Measurements from ENCODE around the gene GLIS1. TPM values are rescaled to one million over a fixed set of nuclear protein-coding genes. Genes with fewer than 3 reads are reported as not detected.

The GLIS1 gene
- total RNA-seq, 1 donor from 2014 or later: 0.07 TPM

GRCh38 chr1:53568540-53568939, 170.4 kb downstream of the GLIS1 start:
- H3K27me3 ChIP-seq (ENCODE audit: insufficient read depth, low read length): no peaks in the 10 kb centered on the region
- TF ChIP-seq EZH2 (IDR thresholded peaks at IDR 0.05; ENCODE audit: insufficient read depth, low read length): no peak
- no peak overlapping the region for H3K9ac ChIP-seq (ENCODE audit: low read length)
- H3K27ac ChIP-seq (ENCODE audit: low read depth, low read length): no peak overlapping the region
- H3K79me2 ChIP-seq (ENCODE audit: insufficient read depth, low read length): peaks cover 5% of the 10 kb centered on the region
- H3K4me1 Mint-ChIP-seq (ENCODE audit: low read depth, unreplicated experiment): peaks cover 5% of the 10 kb centered on the region
- H3K4me3 Mint-ChIP-seq (ENCODE audit: unreplicated experiment): no peak overlapping the region
- DNase-seq (ENCODE audit: low read depth): no peak
- peaks cover 6% of the 10 kb centered on the region for H3K4me1 ChIP-seq (ENCODE audit: insufficient read depth, low read length)
- H3K4me3 ChIP-seq (ENCODE audit: insufficient read depth, low read depth, low read length): no peak overlapping the region
- H3K27me3 Mint-ChIP-seq (ENCODE audit: low read depth, unreplicated experiment): peaks cover 4% of the 10 kb centered on the region
- peaks cover 10% of the 10 kb centered on the region for H3K9me3 Mint-ChIP-seq (ENCODE audit: unreplicated experiment)
- no peak overlapping the region for H3K4me2 ChIP-seq (ENCODE audit: low read length)
- peaks cover 65% of the 10 kb centered on the region for H4K20me1 ChIP-seq (ENCODE audit: insufficient read depth, low read length)
- H3K36me3 Mint-ChIP-seq (ENCODE audit: low read depth, unreplicated experiment): no peaks in the 10 kb centered on the region
- no peaks in the 10 kb centered on the region for H3K36me3 ChIP-seq (ENCODE audit: insufficient read depth, low read length)
- no peaks in the 10 kb centered on the region for H3K9me3 ChIP-seq (ENCODE audit: insufficient read depth, low read depth, low read length)
- FAIRE-seq: no peak
- H2AFZ ChIP-seq (ENCODE audit: low read depth, low read length): no peak overlapping the region
- H3K27ac Mint-ChIP-seq (ENCODE audit: unreplicated experiment): no peak overlapping the region

- DNase-seq (ENCODE audit: low read depth) (no peak), FAIRE-seq (no peak)
- peaks cover 63% of the 10 kb centered on the region for H4K20me1 ChIP-seq (ENCODE audit: insufficient read depth, low read length)
- H3K4me2 ChIP-seq (ENCODE audit: low read length): no peak overlapping the region
- H3K27ac ChIP-seq (ENCODE audit: low read depth, low read length): no peak overlapping the region
- H3K4me1 ChIP-seq (ENCODE audit: insufficient read depth, low read length): peaks cover 6% of the 10 kb centered on the region
- peaks cover 5% of the 10 kb centered on the region for H3K79me2 ChIP-seq (ENCODE audit: insufficient read depth, low read length)
- no peaks in the 10 kb centered on the region for H3K9me3 ChIP-seq (ENCODE audit: insufficient read depth, low read depth, low read length)
- peaks cover under 1% of the 10 kb centered on the region for H3K27me3 Mint-ChIP-seq (ENCODE audit: low read depth, unreplicated experiment)
- no peaks in the 10 kb centered on the region for H3K36me3 ChIP-seq (ENCODE audit: insufficient read depth, low read length)
- H3K27ac Mint-ChIP-seq (ENCODE audit: unreplicated experiment): no peak overlapping the region
- H3K9me3 Mint-ChIP-seq (ENCODE audit: unreplicated experiment): peaks cover 10% of the 10 kb centered on the region
- no peaks in the 10 kb centered on the region for H3K36me3 Mint-ChIP-seq (ENCODE audit: low read depth, unreplicated experiment)
- no peak overlapping the region for H3K9ac ChIP-seq (ENCODE audit: low read length)
- H3K27me3 ChIP-seq (ENCODE audit: insufficient read depth, low read length): no peaks in the 10 kb centered on the region
- peaks cover 5% of the 10 kb centered on the region for H3K4me1 Mint-ChIP-seq (ENCODE audit: low read depth, unreplicated experiment)
- TF ChIP-seq EZH2 (IDR thresholded peaks at IDR 0.05; ENCODE audit: insufficient read depth, low read length) (no peak), CTCF (IDR thresholded peaks at IDR 0.05; ENCODE audit: insufficient read depth, low read depth, low read length) (no peak)
- no peak overlapping the region for H3K4me3 Mint-ChIP-seq (ENCODE audit: unreplicated experiment)
- no peak overlapping the region for H3K4me3 ChIP-seq (ENCODE audit: insufficient read depth, low read depth, low read length)
- H2AFZ ChIP-seq (ENCODE audit: low read depth, low read length): no peak overlapping the region
Measured at GRCh38 chr1:53567851-53568250, 171.1 kb downstream of the GLIS1 start.

- FAIRE-seq (no peak), DNase-seq (ENCODE audit: low read depth) (no peak)
- Histone ChIP-seq H3K9ac (ENCODE audit: low read length) (no peak overlapping the region), H3K9me3 (ENCODE audit: insufficient read depth, low read depth, low read length) (no peaks in the 10 kb centered on the region), H3K27ac (ENCODE audit: low read depth, low read length) (no peak overlapping the region), H3K4me1 (ENCODE audit: insufficient read depth, low read length) (peaks cover 6% of the 10 kb centered on the region), H3K27me3 (ENCODE audit: insufficient read depth, low read length) (no peaks in the 10 kb centered on the region), H2AFZ (ENCODE audit: low read depth, low read length) (no peak overlapping the region), H3K4me3 (ENCODE audit: insufficient read depth, low read depth, low read length) (no peak overlapping the region), H3K4me2 (ENCODE audit: low read length) (no peak overlapping the region), H3K36me3 (ENCODE audit: insufficient read depth, low read length) (no peaks in the 10 kb centered on the region), H3K79me2 (ENCODE audit: insufficient read depth, low read length) (peaks cover 5% of the 10 kb centered on the region), H4K20me1 (ENCODE audit: insufficient read depth, low read length) (peaks cover 63% of the 10 kb centered on the region)
- Mint-ChIP-seq H3K27me3 (ENCODE audit: low read depth, unreplicated experiment) (peaks cover 4% of the 10 kb centered on the region), H3K27ac (ENCODE audit: unreplicated experiment) (no peak overlapping the region), H3K4me1 (ENCODE audit: low read depth, unreplicated experiment) (peaks cover 4% of the 10 kb centered on the region), H3K9me3 (ENCODE audit: unreplicated experiment) (peaks cover 10% of the 10 kb centered on the region), H3K4me3 (ENCODE audit: unreplicated experiment) (no peak overlapping the region), H3K36me3 (ENCODE audit: low read depth, unreplicated experiment) (no peaks in the 10 kb centered on the region)
- no peak for TF ChIP-seq CTCF (IDR thresholded peaks at IDR 0.05; ENCODE audit: insufficient read depth, low read depth, low read length)
- TF ChIP-seq EZH2 (IDR thresholded peaks at IDR 0.05; ENCODE audit: insufficient read depth, low read length): no peak
Measured at GRCh38 chr1:53567450-53567849, 171.5 kb downstream of the GLIS1 start.
